Fibroblast of mammary gland (primary cell): ENCODE data around the gene PCGF1.

Source experiments
- DNase-seq: peaks from one replicate; pipeline ENCODE4 v3.0.0-alpha.2; 2010; ENCODE audit warnings: low read depth
- H3K4me3 ChIP-seq: 2 replicates; pipeline ENCODE4 v1.5.1; 2011; ENCODE audit warnings: low read depth, mild to moderate bottlenecking, low read length, moderate library complexity; ENCODE audit not compliant: control insufficient read depth
- CTCF ChIP-seq: conservative IDR thresholded peaks from 2 replicates; pipeline ENCODE4 v1.5.1; 2011; ENCODE audit warnings: low read depth, low read length, inconsistent platforms; ENCODE audit not compliant: control insufficient read depth, insufficient read depth

PCGF1 gene

GRCh38 chr2:74535440-74535965, 28.0 kb upstream of the PCGF1 start:
- no peak for TF ChIP-seq CTCF
- no peak for DNase-seq
- no peak overlapping the region for H3K4me3 ChIP-seq

GRCh38 chr2:74534411-74534810, 26.9 kb upstream of the PCGF1 start:
- DNase-seq, result no peak
- H3K4me3 ChIP-seq, result no peak overlapping the region
- TF ChIP-seq CTCF, result no peak

- no peak overlapping the region for H3K4me3 ChIP-seq
- DNase-seq, result no peak
- TF ChIP-seq CTCF, result no peak
Measured at GRCh38 chr2:74533464-74533863, 26.0 kb upstream of the PCGF1 start.

GRCh38 chr2:74532222-74532621, 24.7 kb upstream of the PCGF1 start:
- H3K4me3 ChIP-seq, result no peak overlapping the region
- peak; percentile 76 for DNase-seq

GRCh38 chr2:74531666-74532065, 24.2 kb upstream of the PCGF1 start:
- DNase-seq, result no peak
- TF ChIP-seq CTCF, result no peak
- H3K4me3 ChIP-seq, result no peak overlapping the region

More at GRCh38 chr2:74532222-74532621, 24.7 kb upstream of the PCGF1 start:
- TF ChIP-seq CTCF, result peak; percentile 38

- TF ChIP-seq CTCF, result no peak
- peak; percentile 47 for DNase-seq
- peak overlapping the region; percentile 98 for H3K4me3 ChIP-seq
Measured at GRCh38 chr2:74530239-74531187, 23.0 kb upstream of the PCGF1 start.
